H1 (cell line): Measurements from ENCODE around the gene SIPA1L2. TPM values are rescaled to one million over a fixed set of nuclear protein-coding genes. Genes with fewer than 3 reads are reported as not detected.

ENCODE experiments used
- ATF2 ChIP-seq: IDR thresholded peaks from 2 replicates; pipeline ENCODE4 v1.6.1; 2012; ENCODE audit warnings: low read length, inconsistent platforms
- FOSL1 ChIP-seq: IDR thresholded peaks from 2 replicates; pipeline ENCODE4 v1.6.1; 2011; ENCODE audit warnings: mild to moderate bottlenecking, low read depth, low read length, moderate library complexity; ENCODE audit not compliant: insufficient read depth
- RBBP5 ChIP-seq: IDR thresholded peaks from 2 replicates; pipeline ENCODE4 v1.7.1; 2012; ENCODE audit warnings: low read depth, mild to moderate bottlenecking, inconsistent platforms, low read length, moderate library complexity, borderline replicate concordance
- SIRT6 ChIP-seq: IDR thresholded peaks from one replicate; pipeline ENCODE4 v1.7.1; 2012; ENCODE audit warnings: low read length, inconsistent platforms
- polyA plus RNA-seq, 7 experiments: library from polyadenylated mRNA; depleted of rRNA in 3 of 7; stranded (reverse) in 5 of 7; unstranded in 2 of 7; fragments of >200 nt in 5 of 7; fragments of 200-250 nt in 2 of 7; gene quantifications; 1 replicate in 5 of 7; 2 replicates in 1 of 7; 4 replicates in 1 of 7; pipeline versions ENCODE4 v1.2.1 to v1.2.3, GENCODE V29; 2011 to 2013; ENCODE audit warnings: missing spikeins in 2 of 7, mixed read lengths in 2 of 7
- total RNA-seq: library from RNA; stranded (reverse); fragmentation: NEBNext Ultra II Directional; extraction: Animal tissue kit (Norgen Biotek cat#: 25700); gene quantifications from 2 replicates; pipeline ENCODE4 v1.2.1, GENCODE V29; 2021

Gene SIPA1L2
- total and polyA plus RNA-seq, 2 of the 8 experiments (the other 6 are each of a cell fraction or from before 2014, with no cell fraction given), result 7.7 to 13.2 TPM

DNA sequence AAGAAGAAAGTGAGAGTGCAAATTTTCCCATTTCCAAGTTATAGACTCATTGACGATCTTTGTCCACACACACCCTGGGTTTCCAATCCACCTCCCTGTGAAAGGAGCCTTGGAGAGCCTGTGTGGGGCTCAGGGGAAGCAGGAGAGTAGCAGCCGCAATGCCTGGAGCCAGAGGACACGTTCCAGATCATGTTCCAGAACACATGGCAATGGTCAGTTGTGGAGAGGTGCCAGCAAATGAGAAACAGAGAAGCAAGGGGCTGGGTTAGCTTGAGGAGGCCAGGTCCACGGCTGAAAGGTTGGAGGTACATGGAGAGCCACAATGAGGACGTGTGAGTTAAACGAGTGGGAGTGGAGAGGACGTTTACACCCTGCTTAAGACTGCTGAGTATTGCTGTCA is 33.0 kb upstream of the SIPA1L2 start (continued):
- no peak for TF ChIP-seq ATF2
- TF ChIP-seq SIRT6, result no peak
- TF ChIP-seq FOSL1, result no peak
- no peak for TF ChIP-seq RBBP5
